CD4-positive, alpha-beta T cell treated with Interleukin-4 for 4 hours (primary cell): ENCODE results near the gene MANEAL.

Experiments used
- DNase-seq: peaks from one replicate; pipeline ENCODE4 v3.0.0-alpha.2; 2020

The MANEAL gene

GRCh38 chr1:37831109-37831508, 37.5 kb downstream of the MANEAL start:
- no peak for DNase-seq

- DNase-seq, result no peak
Observed at GRCh38 chr1:37831809-37832208, 38.2 kb downstream of the MANEAL start.

- no peak for DNase-seq
Observed at GRCh38 chr1:37836788-37837187, 43.1 kb downstream of the MANEAL start.

- no peak for DNase-seq
Observed at GRCh38 chr1:37839676-37840075, 46.0 kb downstream of the MANEAL start.

GRCh38 chr1:37840711-37841110, 47.1 kb downstream of the MANEAL start:
- no peak for DNase-seq

- DNase-seq, result no peak
Observed at GRCh38 chr1:37841652-37842051, 48.0 kb downstream of the MANEAL start.

- DNase-seq, result no peak
Observed at GRCh38 chr1:37844536-37844935, 50.9 kb downstream of the MANEAL start.

GRCh38 chr1:37845049-37845646, 51.5 kb downstream of the MANEAL start:
- no peak for DNase-seq

GRCh38 chr1:37845786-37846185, 52.1 kb downstream of the MANEAL start:
- DNase-seq, result no peak

GRCh38 chr1:37846647-37847339, 53.1 kb downstream of the MANEAL start:
- no peak for DNase-seq

GRCh38 chr1:37849480-37849879, 55.8 kb downstream of the MANEAL start:
- DNase-seq, result no peak

GRCh38 chr1:37850352-37850955, 56.8 kb downstream of the MANEAL start:
- no peak for DNase-seq
